ENCODE measurements around the gene ZCCHC9. TPM values are rescaled to one million over a fixed set of nuclear protein-coding genes. Genes with fewer than 3 reads are reported as not detected.

The ZCCHC9 gene
- total RNA-seq, 1 experiment from 2014 or later, result 32.2 TPM

DNA sequence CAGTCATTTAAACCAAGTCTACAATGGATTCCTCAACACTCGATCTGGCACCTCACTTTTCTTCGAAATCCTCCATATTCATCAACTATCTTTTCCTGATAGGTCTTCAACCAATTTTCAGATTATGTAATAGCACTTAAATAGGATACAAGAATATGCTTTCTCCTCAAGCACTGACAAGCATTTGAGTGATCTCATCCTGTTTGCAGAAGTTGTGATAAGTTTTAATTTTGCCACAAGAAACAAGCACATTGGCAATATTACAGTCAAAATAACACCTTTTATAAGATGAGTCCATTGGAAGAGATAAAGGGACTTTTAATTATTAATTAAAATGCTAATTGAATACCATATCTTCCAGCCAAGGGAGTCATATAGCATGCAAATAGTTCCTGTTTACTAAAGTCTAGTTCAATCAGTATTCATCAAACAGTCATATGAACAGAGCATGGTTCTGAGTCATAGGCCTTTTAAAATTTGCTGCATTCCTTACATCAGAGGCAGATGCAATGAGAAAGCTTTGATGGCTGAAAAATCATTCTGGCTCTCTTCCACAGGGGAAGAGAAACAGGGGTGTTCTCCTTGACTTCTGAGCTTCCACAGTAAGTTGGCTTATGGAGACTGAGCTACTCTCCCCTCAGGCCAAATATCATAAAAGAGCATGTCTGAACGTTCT, 32.7 kb upstream of the ZCCHC9 start:
- Histone ChIP-seq H2BK12ac (ENCODE audit: insufficient read length, low read depth, low read length) (no peak overlapping the region), H4K91ac (ENCODE audit: insufficient read length, low read depth, low read length) (no peak overlapping the region), H3K9me3 (ENCODE audit: control insufficient read depth, low read depth, low read length) (no peaks in the 10 kb centered on the region), H3K27ac (ENCODE audit: insufficient read length, low read depth, low read length) (no peak overlapping the region), H2BK5ac (ENCODE audit: insufficient read length, low read length) (no peak overlapping the region), H4K8ac (replicated peaks; ENCODE audit: insufficient read length, low read depth, low read length) (no peak overlapping the region), H3K27me3 (ENCODE audit: insufficient read depth, low read length) (no peaks in the 10 kb centered on the region), H3K23me2 (ENCODE audit: insufficient read length, low read depth, low read length, poor library complexity, severe bottlenecking) (no peaks in the 10 kb centered on the region), H3K79me1 (ENCODE audit: insufficient read depth, low read depth, low read length, poor library complexity, severe bottlenecking) (no peaks in the 10 kb centered on the region), H3K4me2 (ENCODE audit: insufficient read depth, insufficient read length, low read length) (no peak overlapping the region), H4K5ac (ENCODE audit: insufficient read length, low read depth, low read length) (no peak overlapping the region), H2BK120ac (ENCODE audit: low read depth, low read length, poor library complexity, severe bottlenecking) (no peak overlapping the region), H3K4me1 (ENCODE audit: insufficient read depth, low read length) (peaks cover 4% of the 10 kb centered on the region; the same call in 1 of the 2 replicates), H4K20me1 (ENCODE audit: control insufficient read depth, insufficient read depth, insufficient read length) (no peaks in the 10 kb centered on the region), H2BK20ac (ENCODE audit: low read depth, low read length, poor library complexity, severe bottlenecking) (no peak overlapping the region), H3K9ac (ENCODE audit: extremely low read depth, insufficient read length, low read length) (no peak overlapping the region), H3K79me2 (ENCODE audit: insufficient read depth, low read length) (peaks cover 2% of the 10 kb centered on the region; the same call in 1 of the 2 replicates), H3K18ac (ENCODE audit: insufficient read length, low read depth, low read length) (no peak overlapping the region), H3T11ph (ENCODE audit: low read length) (no peak overlapping the region), H2AFZ (ENCODE audit: low read length) (no peak overlapping the region), H3K4ac (ENCODE audit: low read depth, low read length) (no peak overlapping the region), H3K14ac (ENCODE audit: insufficient read depth, low read length) (no peak overlapping the region), H2AK5ac (ENCODE audit: insufficient read length, low read length) (no peak overlapping the region), H3K23ac (ENCODE audit: insufficient read length, low read depth, low read length) (no peak overlapping the region), H2BK15ac (ENCODE audit: low read depth, low read length) (no peak overlapping the region), H3K56ac (ENCODE audit: insufficient read length, low read depth, low read length) (no peak overlapping the region)
- Mint-ChIP-seq H3K27me3 (ENCODE audit: low read depth) (no peaks in the 10 kb centered on the region), H3K4me1 (peaks cover 26 to 29% of the 10 kb centered on the region in 2 experiments), H3K36me3 (ENCODE audit: insufficient read depth in 1 of 3, low read depth in 3 of 3) (peaks cover 0 to 7% (median 2%) of the 10 kb centered on the region in 3 experiments; a peak in 4 of 7 replicates), H3K9me3 (peaks cover 1 to 6% of the 10 kb centered on the region in 2 experiments; a peak in 4 of 5 replicates), H3K27ac (peak overlapping the region in 1 of 3 experiments; percentile 16; a peak in 1 of 7 replicates), H3K4me3 (no peak overlapping the region)
- no peak for DNase-seq
- TF ChIP-seq, protein P1, sequence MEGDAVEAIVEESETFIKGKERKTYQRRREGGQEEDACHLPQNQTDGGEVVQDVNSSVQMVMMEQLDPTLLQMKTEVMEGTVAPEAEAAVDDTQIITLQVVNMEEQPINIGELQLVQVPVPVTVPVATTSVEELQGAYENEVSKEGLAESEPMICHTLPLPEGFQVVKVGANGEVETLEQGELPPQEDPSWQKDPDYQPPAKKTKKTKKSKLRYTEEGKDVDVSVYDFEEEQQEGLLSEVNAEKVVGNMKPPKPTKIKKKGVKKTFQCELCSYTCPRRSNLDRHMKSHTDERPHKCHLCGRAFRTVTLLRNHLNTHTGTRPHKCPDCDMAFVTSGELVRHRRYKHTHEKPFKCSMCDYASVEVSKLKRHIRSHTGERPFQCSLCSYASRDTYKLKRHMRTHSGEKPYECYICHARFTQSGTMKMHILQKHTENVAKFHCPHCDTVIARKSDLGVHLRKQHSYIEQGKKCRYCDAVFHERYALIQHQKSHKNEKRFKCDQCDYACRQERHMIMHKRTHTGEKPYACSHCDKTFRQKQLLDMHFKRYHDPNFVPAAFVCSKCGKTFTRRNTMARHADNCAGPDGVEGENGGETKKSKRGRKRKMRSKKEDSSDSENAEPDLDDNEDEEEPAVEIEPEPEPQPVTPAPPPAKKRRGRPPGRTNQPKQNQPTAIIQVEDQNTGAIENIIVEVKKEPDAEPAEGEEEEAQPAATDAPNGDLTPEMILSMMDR (conservative IDR thresholded peaks at IDR 0.05), result no peak
- no CpG with 5 or more reads among the region's 3 CpGs for WGBS (ENCODE audit: extremely low coverage, insufficient read length, low lambda C conversion rate)

Data from H9 (cell line).